HTERT RPE-1 (cell line): ENCODE measurements around the gene TRAF1.

Source experiments
- in situ Hi-C: fragments of 300-500 bp; cut with MboI; formaldehyde crosslinking; loops from 4 replicates; pipeline ENCODE4 v1.14.3; 2020; ENCODE audit warnings: low sequenced_read_pairs

TRAF1 gene

DNA sequence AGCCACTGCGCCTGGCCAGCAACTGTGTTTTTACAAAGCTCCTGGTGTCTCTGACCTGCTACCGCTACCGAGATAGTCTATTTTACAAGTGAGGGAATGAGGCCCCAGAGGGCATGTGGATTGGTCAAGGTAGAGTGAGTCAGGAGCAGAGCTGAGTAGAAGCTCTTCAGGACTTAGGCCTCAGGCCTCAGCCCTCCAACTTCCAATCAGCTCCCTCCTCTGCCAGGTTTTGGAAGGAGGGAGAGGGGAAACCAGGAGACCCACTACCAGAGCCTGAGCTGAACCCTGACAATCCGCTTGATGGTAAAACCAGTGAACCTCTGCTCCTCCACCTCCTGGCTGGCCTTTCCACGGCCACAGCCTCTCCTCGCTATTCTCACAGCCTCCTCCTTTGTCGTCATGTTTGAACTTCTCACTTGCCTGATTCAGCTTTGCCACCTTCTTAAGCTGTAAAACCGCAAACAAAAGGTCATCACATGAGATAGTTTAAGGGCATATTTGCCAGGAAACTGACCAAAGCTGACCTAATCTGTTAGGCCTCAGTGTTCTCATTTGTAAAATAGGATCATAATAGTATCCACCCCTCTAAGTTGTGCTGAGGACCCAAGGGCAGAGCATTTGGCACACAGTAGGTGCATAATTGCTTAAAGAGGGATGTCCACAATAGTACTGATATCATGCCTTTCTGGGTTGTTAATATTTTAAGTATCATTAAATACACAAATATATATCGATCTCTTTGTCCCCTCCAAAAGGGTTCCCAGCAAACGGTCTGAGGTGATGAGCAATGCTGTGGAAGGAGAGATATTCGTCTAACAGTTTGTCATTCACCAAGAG lies 1.7 kb downstream of the TRAF1 start:
- in situ Hi-C loops, result no loop called here

DNA sequence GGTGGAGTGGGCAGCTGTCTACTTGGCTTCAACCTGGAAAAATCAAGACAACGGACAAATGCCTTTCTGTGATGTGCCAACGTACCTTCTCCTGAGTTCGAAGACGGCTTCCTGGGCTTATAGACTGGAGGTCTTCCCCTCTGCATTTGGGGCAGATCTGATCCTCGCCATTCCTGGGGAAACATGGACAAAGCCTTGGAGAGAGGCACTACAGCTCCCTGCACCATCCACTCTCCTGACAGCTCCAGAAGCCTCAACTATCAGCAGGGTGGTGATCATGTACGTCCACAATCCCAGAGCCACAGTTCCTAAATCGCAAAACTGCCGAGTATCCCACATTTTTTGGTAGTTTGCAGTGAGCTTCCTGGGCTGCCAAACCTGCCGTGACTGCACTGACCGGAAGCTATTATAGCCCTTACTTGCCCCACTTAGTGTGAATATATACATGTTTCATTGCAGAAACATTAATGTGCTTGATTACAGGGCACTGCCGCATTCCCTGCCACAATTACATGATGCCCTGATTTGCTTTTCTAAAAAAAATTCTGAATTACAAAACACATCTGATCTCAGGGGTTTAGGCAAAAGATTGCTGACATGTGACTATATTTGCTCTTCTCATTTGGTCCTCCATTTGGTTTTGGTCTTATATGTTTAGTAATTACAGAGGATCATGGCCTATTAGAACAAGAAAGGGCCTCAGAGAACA lies 2.8 kb downstream of the TRAF1 start:
- in situ Hi-C loops, result no loop called here

DNA sequence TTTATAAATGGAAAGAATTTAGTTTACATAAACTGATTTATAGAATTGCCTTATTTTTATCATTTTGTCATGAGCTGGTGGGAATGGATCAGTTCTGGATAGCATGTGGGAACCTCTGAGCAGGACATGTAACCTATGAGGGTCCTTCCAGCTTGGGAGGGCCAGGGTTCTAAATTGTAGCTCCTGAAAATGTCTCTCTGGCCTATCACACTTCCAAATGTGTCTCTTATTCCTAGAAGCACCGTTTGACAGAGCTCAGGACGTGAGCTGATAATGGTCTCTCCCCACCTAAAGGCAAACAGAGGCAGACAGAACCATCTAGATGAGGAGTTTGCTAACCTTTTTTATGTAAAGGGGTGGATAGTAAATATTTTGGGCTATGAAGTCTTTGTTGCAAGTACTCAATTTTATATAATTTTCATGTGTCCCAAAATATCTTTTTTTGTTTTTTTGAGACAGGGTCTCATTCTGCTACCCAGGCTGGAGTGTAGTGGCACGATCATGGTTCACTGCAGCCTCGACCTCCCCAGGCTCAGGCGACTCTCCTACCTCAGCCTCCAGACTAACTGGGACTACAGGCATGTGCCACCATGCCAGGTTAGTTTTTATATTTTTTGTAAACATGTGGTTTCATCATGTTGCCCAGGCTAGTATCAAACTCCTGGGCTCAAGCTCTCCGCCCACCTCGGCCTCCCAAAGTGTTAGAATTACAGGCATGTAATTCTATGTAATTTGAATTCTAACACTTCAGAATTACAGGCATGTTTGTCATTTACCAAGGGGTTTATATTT lies 4.0 kb downstream of the TRAF1 start:
- in situ Hi-C loops, result no loop called here

DNA sequence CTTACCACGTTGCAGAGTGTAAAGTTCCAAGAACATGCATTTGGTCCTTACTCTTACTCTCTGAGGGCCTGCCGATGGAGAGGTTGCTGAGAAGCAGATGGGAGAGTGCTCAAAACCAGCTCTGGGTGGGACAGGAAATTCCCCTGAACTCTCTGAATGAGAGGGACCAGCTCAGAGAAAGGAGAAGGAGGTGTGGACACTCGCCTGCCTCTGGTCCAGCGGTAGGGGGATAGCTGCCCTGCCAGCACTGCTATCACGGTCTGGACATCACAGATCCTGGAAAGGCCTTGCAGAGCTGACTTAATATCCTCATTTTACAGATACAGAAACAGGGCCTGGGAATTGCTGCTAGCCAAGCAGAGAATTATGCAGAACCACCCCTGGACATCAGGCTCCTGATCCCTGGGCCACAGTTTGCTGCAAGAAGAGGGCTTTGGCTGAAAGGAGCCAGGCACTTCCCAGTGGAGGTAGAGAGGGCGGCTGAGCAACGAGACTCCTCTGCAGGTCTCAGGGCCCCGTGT lies 4.9 kb downstream of the TRAF1 start:
- in situ Hi-C loops, result no loop called here

DNA sequence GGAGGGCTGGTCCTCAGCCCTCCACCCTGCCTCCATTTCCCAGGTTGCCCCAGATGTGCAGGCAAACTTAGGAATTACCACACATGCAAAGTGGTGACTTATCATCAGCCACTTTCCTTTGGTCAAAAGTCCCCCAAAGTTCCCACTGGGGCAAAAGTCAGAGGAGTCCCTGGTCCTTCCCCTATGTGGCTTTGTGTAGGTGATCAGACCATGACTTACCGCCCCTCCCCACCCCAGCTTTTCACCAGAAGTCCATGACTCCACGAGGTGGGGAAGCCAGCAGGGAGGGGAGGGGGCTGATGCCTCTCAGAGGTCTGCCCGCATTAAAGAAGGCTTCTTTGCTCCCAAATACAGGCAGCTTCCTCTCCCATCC lies 5.8 kb downstream of the TRAF1 start:
- in situ Hi-C loops, result no loop called here

DNA sequence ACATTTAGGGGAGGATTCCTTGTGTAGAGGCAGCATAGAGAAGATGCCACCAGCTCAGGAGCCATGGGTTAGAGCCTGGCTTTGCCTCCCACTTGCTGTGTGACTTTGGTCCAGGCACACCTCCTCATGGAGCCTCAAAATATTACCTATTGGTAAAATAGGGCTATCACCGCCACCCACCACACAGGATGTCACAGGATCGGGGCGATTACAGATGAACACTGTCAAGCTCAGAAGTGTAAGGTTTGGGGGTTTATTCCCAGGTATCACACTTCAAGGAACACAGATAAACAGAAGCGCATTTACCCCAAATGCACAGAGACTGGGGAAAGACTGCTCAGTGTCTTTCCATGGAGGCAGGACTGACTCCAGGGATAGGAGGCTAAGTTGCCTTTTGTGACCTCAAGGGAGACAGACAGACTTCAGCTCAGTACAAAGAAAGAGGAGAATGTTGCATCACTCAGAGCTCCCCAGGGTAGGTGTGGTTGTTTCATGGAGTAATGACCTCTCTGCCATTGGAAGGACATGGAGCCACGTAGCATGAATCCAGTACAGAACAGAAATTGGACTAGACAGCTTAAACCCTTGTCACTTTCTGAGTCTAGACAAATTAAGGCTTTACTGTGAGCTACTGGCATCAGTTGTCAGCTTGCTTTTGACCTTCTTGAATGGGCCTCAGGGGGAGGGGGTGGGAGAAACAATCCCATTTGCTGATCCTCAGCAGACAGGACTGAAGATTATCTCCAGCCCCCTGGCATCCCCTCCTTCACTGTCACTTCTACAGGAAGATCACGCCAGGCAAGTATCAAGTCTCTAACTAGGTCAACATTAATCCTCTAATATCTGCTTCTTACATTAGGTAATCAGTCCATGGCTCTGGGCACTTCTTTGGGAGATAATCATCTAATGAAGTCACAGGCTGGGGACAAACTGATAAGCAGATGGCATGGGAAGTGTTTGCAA lies 6.5 kb downstream of the TRAF1 start:
- in situ Hi-C loops, result no loop called here

DNA sequence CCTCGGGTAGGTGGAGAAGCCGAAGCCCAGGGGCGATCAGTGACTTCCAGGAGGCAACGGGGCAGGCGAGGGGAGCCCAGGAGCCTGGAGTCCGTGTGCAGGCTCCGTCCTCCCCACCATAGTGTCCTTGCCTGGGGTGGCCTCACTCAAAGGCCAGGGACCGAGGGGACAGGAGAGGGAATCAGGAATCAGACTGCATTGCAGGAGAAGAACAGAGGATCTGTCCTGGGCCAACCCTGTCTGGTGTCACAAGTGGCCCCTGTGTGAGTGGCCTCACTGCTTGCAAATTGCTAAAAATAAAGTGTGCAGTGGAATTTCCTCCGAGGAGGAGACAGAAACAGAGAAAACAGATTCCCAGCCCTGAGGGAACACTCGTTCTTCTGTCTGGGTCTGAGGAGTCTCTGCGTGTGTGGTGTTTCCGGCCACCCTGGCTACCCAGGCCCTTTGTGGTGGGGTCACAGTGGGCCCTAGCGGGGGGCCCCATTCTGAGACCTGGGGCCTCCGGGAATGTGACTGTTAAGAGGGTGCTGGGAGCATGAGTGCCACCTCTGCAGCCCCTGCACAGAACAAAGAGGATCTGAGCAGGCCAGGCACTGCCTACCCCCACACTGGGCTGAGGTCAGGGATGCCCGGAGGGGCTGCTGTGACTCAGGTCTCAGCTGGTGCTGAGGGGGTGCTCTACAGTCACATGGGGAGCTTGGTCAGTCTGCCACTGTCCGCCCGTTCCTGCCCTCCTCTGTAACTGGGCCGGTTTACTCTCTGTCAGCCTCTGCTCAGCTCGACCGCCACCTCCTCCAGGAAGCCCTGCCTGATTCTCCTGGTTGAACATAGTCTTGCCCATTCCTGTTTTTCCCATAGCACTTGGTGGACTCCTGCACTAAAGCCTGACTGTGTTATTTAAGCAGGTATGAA lies 7.4 kb downstream of the TRAF1 start:
- in situ Hi-C loops, result no loop called here

DNA sequence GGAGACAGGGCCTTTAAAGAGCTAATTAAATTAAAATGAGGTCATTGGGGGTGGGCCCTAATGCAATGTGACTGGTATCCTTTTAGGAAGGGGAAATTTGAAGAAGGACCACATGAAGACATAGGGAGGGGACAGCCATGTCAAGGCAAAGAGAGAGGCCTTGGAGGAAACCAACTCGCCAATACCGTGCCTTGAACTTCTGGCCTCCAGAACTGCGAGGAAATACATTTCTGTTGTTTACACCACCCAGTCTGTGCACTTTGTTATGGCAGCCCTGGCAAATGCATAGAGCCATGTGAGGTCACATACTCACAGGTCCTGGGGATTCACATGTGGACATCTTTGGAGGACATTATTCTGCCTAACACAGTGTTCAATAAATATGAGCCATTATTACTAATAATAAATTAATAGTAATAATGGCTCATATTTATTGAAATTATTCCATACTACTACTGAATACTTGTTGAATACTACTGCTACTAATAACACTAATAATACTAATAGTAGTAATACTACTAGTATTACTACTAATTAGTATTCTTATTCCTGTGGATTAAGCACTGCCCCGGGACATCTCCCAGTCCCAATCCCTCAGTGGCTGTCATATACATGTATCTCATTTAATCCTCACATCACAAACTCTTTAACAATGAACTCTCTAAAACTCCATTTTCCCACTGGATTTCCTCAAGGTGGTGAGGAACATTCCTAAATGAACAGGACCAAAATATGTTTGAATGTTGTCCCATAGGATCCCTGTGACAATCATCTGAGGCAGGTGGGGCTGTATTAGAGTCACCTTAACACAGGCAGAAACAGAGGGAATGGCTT lies 8.4 kb downstream of the TRAF1 start:
- in situ Hi-C loops, result no loop called here

DNA sequence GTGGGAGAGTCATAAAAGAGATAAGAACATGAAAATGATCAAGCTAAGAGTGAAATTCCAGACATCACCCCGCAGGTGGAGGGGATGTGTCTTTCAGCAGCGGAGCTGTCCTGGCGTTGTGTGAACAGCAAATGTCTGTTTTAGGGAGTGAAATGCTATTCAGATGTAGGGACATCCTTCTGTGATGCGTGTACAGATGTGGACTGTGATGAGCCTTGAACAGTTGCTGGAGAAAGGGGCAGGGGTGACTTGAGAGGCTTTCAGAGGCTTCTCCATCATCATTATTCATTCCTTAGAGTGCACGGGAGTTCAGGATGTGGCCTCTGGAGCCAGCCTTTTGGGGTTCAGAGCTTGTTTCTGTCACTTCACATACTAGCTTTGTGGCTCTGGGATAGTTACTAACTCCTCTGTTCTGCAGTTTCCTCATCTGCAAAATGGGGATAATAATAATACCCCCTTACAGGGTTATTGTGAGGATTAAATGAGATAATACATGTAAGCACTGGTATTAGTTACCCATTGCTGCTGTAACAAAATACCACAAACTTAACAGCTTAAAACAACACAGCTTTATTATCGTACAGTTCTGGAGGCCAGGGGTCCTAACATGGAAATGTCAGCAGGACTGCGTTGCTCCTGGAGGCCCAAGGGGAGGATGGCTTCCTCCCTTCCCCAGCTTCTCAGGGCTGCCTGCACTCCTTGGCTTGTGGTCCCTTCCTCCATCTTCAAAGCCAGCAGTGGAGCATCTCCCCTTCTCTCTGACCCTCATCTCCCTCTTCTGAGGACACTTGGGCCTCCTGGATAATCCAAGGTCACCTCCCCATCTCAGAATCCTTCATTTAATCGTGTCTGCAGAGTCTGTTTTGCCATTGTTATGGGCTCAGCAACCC lies 9.4 kb downstream of the TRAF1 start:
- in situ Hi-C loops, result no loop called here

DNA sequence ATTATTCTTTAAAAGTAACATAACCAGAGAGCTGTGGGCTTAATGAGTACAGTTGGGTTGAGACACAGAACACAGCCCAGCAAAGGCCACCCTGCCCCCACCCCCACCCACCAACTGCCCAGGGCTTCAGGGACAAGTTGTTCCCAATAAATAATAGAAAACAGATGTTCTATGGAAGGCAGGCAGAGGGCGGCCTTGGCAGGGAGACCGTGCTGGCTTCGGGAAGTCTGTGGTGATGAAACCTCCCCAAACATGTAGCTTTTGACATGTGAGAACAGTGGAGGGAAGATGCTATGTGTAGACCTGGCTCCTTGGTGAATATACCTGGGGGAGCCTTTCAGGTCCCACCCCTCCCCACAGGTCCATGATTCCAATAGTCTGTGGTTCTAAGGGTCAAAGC lies 10.0 kb downstream of the TRAF1 start:
- in situ Hi-C loops, result no loop called here

DNA sequence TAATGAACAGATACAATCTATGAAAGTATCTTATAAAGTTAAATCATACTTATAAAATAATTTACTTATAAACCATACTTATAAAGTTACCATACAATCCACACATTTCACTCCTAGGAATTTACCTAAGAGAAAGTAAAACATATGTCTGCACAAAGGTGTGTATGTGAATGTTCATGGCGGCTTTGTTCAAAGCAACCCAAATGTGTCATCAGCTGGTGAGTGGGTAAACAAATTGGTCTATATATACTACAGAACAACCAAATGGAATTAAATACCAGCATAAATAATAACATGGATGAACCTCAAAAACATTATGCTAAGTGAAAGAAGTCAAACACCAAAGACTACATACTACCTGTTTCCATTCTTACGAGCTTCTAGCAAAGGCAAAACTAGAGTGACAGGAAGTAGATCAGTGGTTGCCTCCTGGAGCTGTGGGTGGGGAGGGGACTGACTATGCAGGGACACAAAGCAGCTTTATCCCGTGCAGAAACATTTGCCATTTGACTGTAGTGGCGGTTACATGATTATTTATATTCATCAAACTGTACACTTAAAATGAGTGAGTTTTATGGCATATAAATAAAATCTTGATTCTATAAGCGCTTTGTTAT lies 10.6 kb downstream of the TRAF1 start:
- in situ Hi-C loops, result no loop called here

DNA sequence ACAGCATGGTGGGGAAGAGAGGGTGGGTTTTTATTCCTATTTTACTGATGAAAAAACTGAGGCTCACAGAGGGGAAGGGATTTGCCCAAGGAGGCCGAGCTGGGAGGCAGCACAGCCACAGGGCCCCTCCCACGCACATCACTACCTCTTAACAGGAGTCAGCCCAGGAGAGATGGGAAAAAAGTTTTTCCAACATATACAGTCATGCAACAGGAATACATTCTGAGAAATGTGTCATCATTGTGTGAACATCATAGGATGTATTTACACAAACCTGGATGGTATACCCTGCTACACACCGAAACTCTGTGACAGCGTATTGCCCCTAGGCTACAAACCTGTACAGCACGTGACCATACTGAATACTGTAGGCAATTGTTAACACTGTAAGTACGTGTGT lies 11.6 kb downstream of the TRAF1 start:
- in situ Hi-C loops, result no loop called here

DNA sequence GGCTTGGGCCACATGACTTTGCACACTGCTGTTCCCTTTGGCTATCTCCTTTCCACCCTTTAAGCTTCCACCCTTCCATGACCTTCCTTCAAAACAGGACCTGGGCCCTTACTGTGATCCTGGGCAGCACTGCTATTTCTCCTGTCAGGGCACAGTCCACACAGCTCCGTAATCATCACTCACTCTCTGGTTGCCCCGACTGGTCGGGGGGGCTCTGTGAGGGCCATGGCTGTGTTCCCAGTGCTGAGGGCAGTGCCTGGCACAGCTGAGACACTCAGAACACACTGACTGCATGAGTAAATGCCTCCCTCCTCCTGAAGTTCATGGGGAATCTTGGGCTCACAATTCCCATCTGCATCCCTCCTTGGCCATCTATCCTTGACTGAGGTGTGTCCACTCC lies 12.2 kb downstream of the TRAF1 start:
- in situ Hi-C loops, result no loop called here

DNA sequence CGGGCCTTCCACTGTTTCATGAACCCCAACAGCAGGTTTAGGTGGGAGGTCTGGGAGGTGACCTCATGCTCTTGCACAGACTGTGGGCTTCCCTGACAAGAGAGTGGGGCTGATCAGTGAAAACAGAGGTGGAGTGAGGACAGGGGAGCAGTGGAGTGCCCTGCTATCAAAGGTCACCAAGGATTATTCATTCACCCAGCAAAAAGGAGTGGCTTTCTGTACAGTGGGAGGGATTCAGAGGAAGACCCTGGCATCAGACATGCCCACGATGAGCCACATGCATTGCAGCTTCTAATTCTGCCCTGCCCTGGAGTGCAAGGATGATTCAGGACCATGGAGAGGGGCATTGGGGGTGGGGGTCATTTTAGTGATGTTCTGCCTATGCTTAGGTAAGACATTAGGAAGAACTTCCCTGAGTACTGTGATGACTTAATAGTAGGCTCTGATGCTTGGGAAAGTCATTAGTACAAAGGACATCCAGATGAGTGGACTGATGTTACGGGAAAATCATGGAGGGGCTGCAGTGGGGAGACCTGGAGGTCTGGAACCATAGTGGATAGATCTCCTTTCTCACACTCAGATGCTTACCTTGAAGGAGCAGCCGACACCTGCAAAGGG lies 12.8 kb downstream of the TRAF1 start:
- in situ Hi-C loops, result no loop called here

DNA sequence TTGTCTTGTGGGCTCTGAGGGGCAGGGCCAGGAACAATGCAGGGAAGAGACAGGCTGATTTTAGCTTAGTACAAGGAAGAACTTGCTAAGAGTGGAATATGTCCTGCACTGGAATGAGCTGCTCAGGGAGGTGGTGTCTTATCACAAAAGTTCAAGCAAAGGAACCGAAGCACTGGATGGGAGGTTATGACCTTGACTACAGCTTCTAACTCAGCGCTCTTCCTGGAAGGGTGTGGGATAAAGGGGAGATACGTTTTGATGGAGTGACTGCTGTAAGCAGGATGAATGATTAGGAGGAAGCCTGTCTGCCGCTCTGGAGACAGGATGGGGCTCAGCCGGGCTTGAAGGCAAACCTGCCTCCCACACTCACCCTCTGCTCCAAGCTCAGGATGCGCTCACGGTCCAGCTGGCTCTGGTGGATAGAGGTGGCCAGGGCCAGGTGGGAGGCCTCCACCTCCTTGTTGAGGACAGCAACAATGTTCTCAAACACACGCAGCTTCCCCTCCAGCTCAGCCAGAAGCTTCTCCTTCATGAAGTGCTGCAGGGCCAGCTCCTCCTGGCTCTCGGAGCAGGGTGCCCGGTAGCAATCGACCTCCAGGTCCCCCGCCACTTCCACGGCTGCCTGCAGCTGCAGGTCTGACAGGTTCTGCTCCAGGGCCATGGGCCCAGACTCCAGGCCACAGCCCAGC lies 13.5 kb downstream of the TRAF1 start:
- in situ Hi-C loops, result no loop called here

DNA sequence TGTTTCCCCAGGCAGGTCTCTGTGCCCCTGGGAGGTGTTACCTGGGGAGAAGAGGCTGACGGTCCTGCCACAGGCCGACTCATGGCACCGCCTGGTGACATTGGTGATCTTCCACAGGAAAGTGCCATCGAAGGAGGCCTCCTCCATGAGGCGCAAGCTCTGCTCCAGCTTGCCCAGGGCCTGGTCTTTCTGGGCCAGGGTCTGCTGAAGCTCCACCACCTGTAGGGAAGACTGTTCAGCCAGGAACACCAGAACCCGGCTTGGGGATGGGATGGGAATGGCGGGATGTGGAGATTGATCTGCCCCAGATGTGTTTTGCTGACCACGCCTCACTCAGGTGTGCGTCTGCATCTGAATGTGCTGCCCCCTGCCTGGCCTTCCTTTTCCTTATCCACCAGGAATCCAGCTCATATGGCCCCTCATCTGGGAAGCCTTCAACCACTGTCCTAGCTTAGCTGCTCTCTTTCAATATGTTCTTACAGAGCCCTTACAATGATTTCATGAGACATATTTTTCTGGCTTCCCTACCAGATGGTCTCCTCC lies 15.2 kb downstream of the TRAF1 start:
- in situ Hi-C loops, result no loop called here
